CD8-positive, alpha-beta memory T cell (primary cell): ENCODE measurements around the gene TADA2B. TPM values are rescaled to one million over a fixed set of nuclear protein-coding genes. Genes with fewer than 3 reads are reported as not detected.
A peak's percentile ranks its signal among the peaks of the same experiment; 100 is the strongest.

Source experiments
- CTCF ChIA-PET: fragments of 350-600 bp; sonication (Branson Sonifier 250); formaldehyde crosslinking; loops from one replicate; lab custom pipeline; 2021; ENCODE audit warnings: antibody characterized with exemption; lab: Charles Lee
- POLR2A ChIA-PET: fragments of 350-600 bp; sonication (Branson Sonifier 250); formaldehyde crosslinking; loops from one replicate; lab custom pipeline; 2021; ENCODE audit warnings: antibody characterized with exemption; lab: Charles Lee
- DNase-seq, 5 donors: peaks; one replicate each; pipeline versions ENCODE4 v3.0.0 to v3.0.0-alpha.2; 2020 to 2022; ENCODE audit warnings: mixed read lengths in 1 of 5
- H3K27ac ChIP-seq: one replicate; pipeline ENCODE4 v1.7.0; 2013; ENCODE audit warnings: low read depth, mild to moderate bottlenecking, low read length, moderate library complexity
- H3K27me3 ChIP-seq: 2 replicates; pipeline ENCODE4 v1.7.0; 2013; ENCODE audit warnings: low read length, mild to moderate bottlenecking; ENCODE audit not compliant: insufficient read depth, poor library complexity, severe bottlenecking
- H3K36me3 ChIP-seq: 2 replicates; pipeline ENCODE4 v1.7.0; 2013; ENCODE audit warnings: mild to moderate bottlenecking, low read length, moderate library complexity; ENCODE audit not compliant: insufficient read depth
- H3K4me1 ChIP-seq: 2 replicates; pipeline ENCODE4 v1.7.0; 2013; ENCODE audit warnings: mild to moderate bottlenecking, low read length, moderate library complexity; ENCODE audit not compliant: insufficient read depth
- H3K4me3 ChIP-seq: 2 replicates; pipeline ENCODE4 v1.7.0; 2013; ENCODE audit warnings: mild to moderate bottlenecking, low read length
- H3K9me3 ChIP-seq: 2 replicates; pipeline ENCODE4 v1.7.0; 2013; ENCODE audit warnings: mild to moderate bottlenecking, low read length
- H3K27ac Mint-ChIP-seq, 8 donors: one replicate each; pipeline ENCODE4 v1.8.0; 2020 to 2021; ENCODE audit warnings: mixed read lengths in 8 of 8, mild to moderate bottlenecking in 6 of 8, inconsistent platforms in 3 of 8, moderate library complexity in 3 of 8
- H3K27me3 Mint-ChIP-seq, 2 donors: one replicate each; pipeline ENCODE4 v1.8.0; 2020 to 2021; ENCODE audit warnings: mixed read lengths in 2 of 2, mild to moderate bottlenecking in 1 of 2, moderate library complexity in 1 of 2
- H3K36me3 Mint-ChIP-seq, 3 donors: one replicate each; pipeline ENCODE4 v1.8.0; 2020 to 2021; ENCODE audit warnings: mixed read lengths in 3 of 3, inconsistent platforms in 1 of 3, mild to moderate bottlenecking in 1 of 3
- H3K4me1 Mint-ChIP-seq, 3 donors: one replicate each; pipeline ENCODE4 v1.8.0; 2020 to 2021; ENCODE audit warnings: mixed read lengths in 3 of 3, inconsistent platforms in 1 of 3, mild to moderate bottlenecking in 1 of 3
- H3K4me3 Mint-ChIP-seq, 7 donors: one replicate each; pipeline ENCODE4 v1.8.0; 2020 to 2021; ENCODE audit warnings: mixed read lengths in 7 of 7, mild to moderate bottlenecking in 6 of 7, moderate library complexity in 4 of 7, inconsistent platforms in 2 of 7
- H3K9me3 Mint-ChIP-seq, 5 donors: one replicate each; pipeline ENCODE4 v1.8.0; 2020 to 2022; ENCODE audit warnings: mixed read lengths in 5 of 5, mild to moderate bottlenecking in 3 of 5, moderate library complexity in 2 of 5, inconsistent platforms in 1 of 5
- polyA plus RNA-seq: library from polyadenylated mRNA; unstranded; fragments of 300-500 nt; fragmentation: Illumina TruSeq; gene quantifications from one replicate; pipeline ENCODE4 v1.2.3, GENCODE V29; 2021
- total RNA-seq, 2 experiments: library from RNA; stranded (reverse); gene quantifications; one replicate each; pipeline ENCODE4 v1.2.3, GENCODE V29; 2021

The TADA2B gene
- total and polyA plus RNA-seq, 3 experiments from 2014 or later, result 6.0 to 16.0 (median 15.8) TPM

GRCh38 chr4:7050481-7051143, 7.4 kb downstream of the TADA2B start:
- no peaks in the 10 kb centered on the region for H3K9me3 Mint-ChIP-seq
- peak overlapping the region in 1 of 8 donors; percentile 58 for H3K27ac Mint-ChIP-seq

DNA sequence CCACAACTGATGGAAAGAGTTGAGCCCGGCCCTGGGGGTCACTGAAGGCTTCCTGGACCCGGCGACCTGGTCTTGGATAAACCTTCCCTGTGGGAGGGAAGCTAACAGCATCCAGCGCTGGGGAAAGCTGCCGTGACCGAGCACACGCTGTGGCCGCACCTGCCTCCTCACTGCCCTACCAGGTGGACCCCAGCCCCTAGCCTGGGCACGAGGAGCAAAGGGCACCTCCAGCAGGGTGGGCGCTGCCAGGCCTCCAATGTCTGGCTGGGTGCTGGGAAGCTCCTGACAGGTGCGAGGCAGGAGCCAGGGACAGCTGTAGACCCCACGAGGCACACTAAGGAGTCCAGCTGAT, 7.9 kb downstream of the TADA2B start:
- Mint-ChIP-seq H3K4me3 (no peak overlapping the region), H3K9me3 (no peaks in the 10 kb centered on the region), H3K27ac (no peak overlapping the region), H3K27me3 (no peaks in the 10 kb centered on the region), H3K4me1 (peaks cover 30 to 61% (median 45%) of the 10 kb centered on the region in 3 donors), H3K36me3 (peaks cover 5 to 66% (median 6%) of the 10 kb centered on the region in 3 donors)
- POLR2A ChIA-PET, result no interaction called here
- H3K27me3 ChIP-seq, result no peaks in the 10 kb centered on the region
- H3K4me1 ChIP-seq, result peaks cover 29% of the 10 kb centered on the region
- H3K27ac ChIP-seq, result no peak overlapping the region
- no peak overlapping the region for H3K4me3 ChIP-seq
- CTCF ChIA-PET, result interaction anchor here (2.8 kb wide), 1 partner anchor 20 kb away, joined by 12 read pairs; no protein-coding TSS in a partner anchor
- DNase-seq, result peak in 1 of 5 donors; percentile 15
- no peaks in the 10 kb centered on the region for H3K9me3 ChIP-seq
- H3K36me3 ChIP-seq, result peaks cover 25% of the 10 kb centered on the region

More at GRCh38 chr4:7050481-7051143, 7.4 kb downstream of the TADA2B start:
- no peak overlapping the region for H3K4me3 ChIP-seq
- no peaks in the 10 kb centered on the region for H3K9me3 ChIP-seq
- H3K36me3 ChIP-seq, result peaks cover 20% of the 10 kb centered on the region
- CTCF ChIA-PET, result interaction anchor here (0.6 to 2.8 kb wide), 2 partner anchors 12 to 20 kb away, joined by 3 to 12 read pairs; no protein-coding TSS in a partner anchor
- H3K27ac ChIP-seq, result no peak overlapping the region
- Mint-ChIP-seq H3K27me3 (no peaks in the 10 kb centered on the region), H3K4me3 (no peak overlapping the region), H3K4me1 (peaks cover 35 to 66% (median 50%) of the 10 kb centered on the region in 3 donors), H3K36me3 (peaks cover 5 to 63% (median 6%) of the 10 kb centered on the region in 3 donors)
- H3K4me1 ChIP-seq, result peaks cover 34% of the 10 kb centered on the region
- POLR2A ChIA-PET, result no interaction called here
- DNase-seq, result peak in 1 of 5 donors; percentile 39
- no peaks in the 10 kb centered on the region for H3K27me3 ChIP-seq

GRCh38 chr4:7051905-7052304, 8.7 kb downstream of the TADA2B start:
- Histone ChIP-seq H3K4me3 (no peak overlapping the region), H3K27ac (no peak overlapping the region), H3K4me1 (peaks cover 22% of the 10 kb centered on the region), H3K9me3 (no peaks in the 10 kb centered on the region), H3K27me3 (no peaks in the 10 kb centered on the region), H3K36me3 (peaks cover 27% of the 10 kb centered on the region)
- H3K9me3 Mint-ChIP-seq, result no peaks in the 10 kb centered on the region
- H3K27me3 Mint-ChIP-seq, result no peaks in the 10 kb centered on the region
- no peak overlapping the region for H3K4me3 Mint-ChIP-seq
- DNase-seq, result peak in 1 of 5 donors; percentile 42
- peaks cover 22 to 53% (median 37%) of the 10 kb centered on the region in 3 donors for H3K4me1 Mint-ChIP-seq
- H3K27ac Mint-ChIP-seq, result peak overlapping the region in 1 of 8 donors; percentile 27
- H3K36me3 Mint-ChIP-seq, result peaks cover 5 to 66% (median 6%) of the 10 kb centered on the region in 3 donors
- ChIA-PET CTCF (interaction anchor here (2.8 kb wide), 1 partner anchor 19 kb away, joined by 12 read pairs; no protein-coding TSS in a partner anchor), POLR2A (interaction anchor here (1.2 kb wide), 1 partner anchor 16 kb away, joined by 4 read pairs; the partner anchor contains the start of gene GRPEL1)

DNA sequence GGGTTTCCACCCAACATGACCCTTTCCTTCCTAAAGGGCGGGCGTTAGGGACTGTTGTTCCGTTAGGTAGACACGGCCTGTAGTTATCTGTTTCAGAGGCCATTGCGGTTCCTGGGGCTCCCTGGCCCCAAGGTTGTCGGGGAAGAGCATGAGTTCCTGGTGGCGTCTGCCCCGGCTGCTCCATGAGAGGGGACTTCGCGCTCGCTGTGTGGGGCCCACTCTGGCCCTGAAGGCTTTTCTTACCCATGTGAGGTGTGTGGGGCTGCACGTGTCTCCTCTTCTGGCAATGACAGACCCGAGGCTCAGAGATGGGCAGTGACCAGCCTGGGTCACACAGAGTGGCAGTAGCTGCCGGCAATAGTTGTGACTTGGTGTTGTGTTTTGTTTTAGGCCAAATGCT, 9.1 kb downstream of the TADA2B start:
- Histone ChIP-seq H3K27ac (no peak overlapping the region), H3K27me3 (no peaks in the 10 kb centered on the region), H3K4me3 (no peak overlapping the region), H3K36me3 (peaks cover 27% of the 10 kb centered on the region), H3K4me1 (peaks cover 17% of the 10 kb centered on the region), H3K9me3 (no peaks in the 10 kb centered on the region)
- CTCF ChIA-PET, result interaction anchor here (1.1 kb wide), 1 partner anchor 13 kb away, joined by 3 read pairs; no protein-coding TSS in a partner anchor
- peaks cover 5 to 63% (median 6%) of the 10 kb centered on the region in 3 donors for H3K36me3 Mint-ChIP-seq
- POLR2A ChIA-PET, result interaction anchor here (1.2 kb wide), 1 partner anchor 15 kb away, joined by 4 read pairs; the partner anchor contains the start of gene GRPEL1
- H3K9me3 Mint-ChIP-seq, result no peaks in the 10 kb centered on the region
- H3K4me1 Mint-ChIP-seq, result peaks cover 18 to 49% (median 33%) of the 10 kb centered on the region in 3 donors
- peak in 1 of 5 donors; percentile 16 for DNase-seq
- no peaks in the 10 kb centered on the region for H3K27me3 Mint-ChIP-seq
- H3K4me3 Mint-ChIP-seq, result no peak overlapping the region
- peak overlapping the region in 2 of 8 donors; percentile 27 to 54 for H3K27ac Mint-ChIP-seq

DNA sequence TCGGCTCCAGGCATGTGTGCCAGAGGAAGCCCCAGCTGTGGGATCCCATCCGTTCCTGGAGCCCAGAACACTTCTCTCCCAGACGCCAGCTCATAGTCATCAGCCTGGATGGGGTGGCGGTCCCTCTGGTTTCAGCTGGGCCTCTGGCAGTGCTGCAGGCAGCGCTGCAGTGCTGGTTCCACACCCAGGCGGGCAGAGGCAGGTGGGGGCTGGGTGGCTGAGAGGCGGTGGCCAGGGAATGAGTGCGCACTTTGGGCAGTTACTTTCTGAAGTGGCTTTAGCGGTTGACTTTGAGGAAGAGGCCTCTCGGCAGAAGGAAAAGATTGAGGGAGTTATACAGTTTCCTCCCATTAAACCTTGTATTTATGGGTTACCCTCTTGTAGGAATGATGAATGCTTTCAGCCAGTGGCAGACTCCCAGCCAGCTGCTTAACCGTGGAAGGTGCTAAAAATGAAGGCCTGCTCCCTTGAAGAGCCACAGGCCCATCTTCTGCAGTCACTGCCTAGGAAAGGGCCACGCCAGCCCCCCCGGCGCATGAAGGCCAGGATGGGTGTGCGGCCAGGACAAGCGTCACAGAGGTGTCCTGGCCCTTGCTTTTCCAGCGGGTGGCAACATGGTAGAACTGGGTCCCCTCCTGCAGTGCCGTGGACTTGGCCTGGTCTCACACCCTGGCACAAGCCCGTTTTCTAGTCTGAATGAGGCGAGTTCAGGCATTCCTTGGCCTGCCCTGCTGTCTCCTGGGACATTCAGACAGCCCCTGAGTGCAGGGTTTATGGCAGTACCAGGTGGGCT, 9.9 kb downstream of the TADA2B start:
- Histone ChIP-seq H3K27ac (no peak overlapping the region), H3K4me3 (no peak overlapping the region), H3K4me1 (peaks cover 10% of the 10 kb centered on the region), H3K36me3 (peaks cover 27% of the 10 kb centered on the region), H3K27me3 (no peaks in the 10 kb centered on the region), H3K9me3 (no peaks in the 10 kb centered on the region)
- H3K4me3 Mint-ChIP-seq, result no peak overlapping the region
- ChIA-PET CTCF (interaction anchor here (1.1 kb wide), 1 partner anchor 12 kb away, joined by 3 read pairs; no protein-coding TSS in a partner anchor), POLR2A (interaction anchor here (1.2 kb wide), 1 partner anchor 14 kb away, joined by 4 read pairs; the partner anchor contains the start of gene GRPEL1)
- no peaks in the 10 kb centered on the region for H3K27me3 Mint-ChIP-seq
- no peaks in the 10 kb centered on the region for H3K9me3 Mint-ChIP-seq
- peak in 1 of 5 donors; percentile 43 for DNase-seq
- H3K27ac Mint-ChIP-seq, result peak overlapping the region in 4 of 8 donors; percentile 41 to 78 (median 54)
- H3K4me1 Mint-ChIP-seq, result peaks cover 13 to 41% (median 26%) of the 10 kb centered on the region in 3 donors
- peaks cover 5 to 65% (median 5%) of the 10 kb centered on the region in 3 donors for H3K36me3 Mint-ChIP-seq

GRCh38 chr4:7054106-7054880, 11.1 kb downstream of the TADA2B start:
- Histone ChIP-seq H3K27me3 (no peaks in the 10 kb centered on the region), H3K27ac (no peak overlapping the region), H3K9me3 (no peaks in the 10 kb centered on the region), H3K36me3 (peaks cover 31% of the 10 kb centered on the region), H3K4me3 (no peak overlapping the region), H3K4me1 (peaks cover 10% of the 10 kb centered on the region)
- Mint-ChIP-seq H3K36me3 (peaks cover 5 to 70% (median 5%) of the 10 kb centered on the region in 3 donors), H3K27me3 (no peaks in the 10 kb centered on the region), H3K4me1 (peaks cover 10 to 40% (median 24%) of the 10 kb centered on the region in 3 donors), H3K9me3 (no peaks in the 10 kb centered on the region), H3K4me3 (no peak overlapping the region), H3K27ac (peak overlapping the region in 4 of 8 donors; percentile 18 to 80 (median 73))
- POLR2A ChIA-PET, result interaction anchor here (2.1 kb wide), 1 partner anchor 13 kb away, joined by 10 read pairs; the partner anchor contains the start of gene GRPEL1
- DNase-seq, result peak in 1 of 5 donors; percentile 38
- CTCF ChIA-PET, result interaction anchor here (1.5 to 3.9 kb wide), 2 partner anchors 9 to 15 kb away, joined by 4 to 30 read pairs; partner anchors contain the start of gene GRPEL1
